NCI-H1436 treated with DMSO at 0.1 percent for 48 hours (cell line): ENCODE results near the gene MTERF1.
"Not testable (repeated sequence)": the region's sequence is repeated elsewhere in the genome, so short reads cannot be mapped to it uniquely, and the experiment has no call there.

Experiments
- DNase-seq: peaks from one replicate; lab custom pipeline; 2025; lab: John Stamatoyannopoulos, UW

Gene MTERF1, protein sequence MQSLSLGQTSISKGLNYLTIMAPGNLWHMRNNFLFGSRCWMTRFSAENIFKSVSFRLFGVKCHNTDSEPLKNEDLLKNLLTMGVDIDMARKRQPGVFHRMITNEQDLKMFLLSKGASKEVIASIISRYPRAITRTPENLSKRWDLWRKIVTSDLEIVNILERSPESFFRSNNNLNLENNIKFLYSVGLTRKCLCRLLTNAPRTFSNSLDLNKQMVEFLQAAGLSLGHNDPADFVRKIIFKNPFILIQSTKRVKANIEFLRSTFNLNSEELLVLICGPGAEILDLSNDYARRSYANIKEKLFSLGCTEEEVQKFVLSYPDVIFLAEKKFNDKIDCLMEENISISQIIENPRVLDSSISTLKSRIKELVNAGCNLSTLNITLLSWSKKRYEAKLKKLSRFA

GRCh38 chr7:91880413-91881241 lies at the start of gene MTERF1:
Gene MTERF1, minus strand, starts transcription at chr7:91880702. Its CDS starts 619 bp downstream, at chr7:91880083.
- DNase-seq: peak; percentile 72

- no peak for DNase-seq
Measured at GRCh38 chr7:91929463-91929862, 49.0 kb upstream of the MTERF1 start.

- no peak for DNase-seq
Measured at GRCh38 chr7:91927912-91928311, 47.4 kb upstream of the MTERF1 start.

DNA sequence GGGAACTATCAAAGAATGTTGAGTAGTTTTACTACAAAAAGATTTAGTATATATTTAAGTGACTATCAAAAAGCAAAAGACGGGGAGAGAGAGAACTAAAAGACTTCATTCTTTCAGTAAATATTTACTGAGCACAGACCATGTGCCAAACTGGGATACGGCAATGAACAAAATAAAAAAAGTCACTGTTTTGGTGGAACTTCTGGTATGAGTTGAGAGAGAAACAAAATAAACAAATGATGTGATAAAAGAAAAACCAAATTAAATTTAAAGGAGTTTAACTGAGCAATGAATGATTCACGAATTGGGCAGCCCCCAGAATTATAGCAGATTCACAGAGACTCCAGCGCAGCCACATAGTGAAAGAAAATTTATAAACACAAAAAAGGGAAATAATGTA lies 42.4 kb upstream of the MTERF1 start:
- no peak for DNase-seq

GRCh38 chr7:91918356-91918755 lies 37.9 kb upstream of the MTERF1 start:
- DNase-seq: no peak

- no peak for DNase-seq
Measured at GRCh38 chr7:91916051-91916440, 35.5 kb upstream of the MTERF1 start.

DNA sequence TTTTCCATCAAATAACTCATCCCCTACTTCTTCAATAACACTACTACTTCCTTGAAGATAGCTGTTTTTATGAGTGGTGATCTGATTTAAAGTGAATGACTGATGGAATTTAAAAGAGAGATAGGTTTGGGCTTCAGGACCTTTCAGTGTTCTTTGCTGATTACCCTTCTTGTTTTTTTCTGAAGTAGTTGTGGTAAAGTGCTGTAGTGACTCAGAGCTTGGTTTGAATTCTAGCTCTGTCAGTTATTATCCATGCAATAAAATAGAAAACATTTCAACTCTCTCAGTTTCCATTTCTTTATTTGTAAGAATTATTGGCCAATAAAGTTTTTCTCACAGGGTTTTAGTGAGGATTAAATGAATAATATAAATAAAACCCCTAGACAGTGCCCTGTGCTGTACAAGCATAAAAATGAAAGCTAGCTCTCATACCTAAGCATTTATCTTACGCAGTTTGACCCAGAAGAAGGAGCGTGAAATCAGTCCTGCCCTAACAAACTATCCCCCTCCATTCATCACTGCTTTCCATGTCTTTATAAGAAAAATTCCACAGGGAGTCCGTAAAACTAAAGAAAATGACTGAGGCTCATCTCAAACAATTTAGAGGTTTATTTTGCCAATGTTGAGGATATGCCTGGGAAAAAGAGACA lies 35.0 kb upstream of the MTERF1 start:
- DNase-seq: no peak

- DNase-seq: no peak
Measured at GRCh38 chr7:91913612-91914011, 33.1 kb upstream of the MTERF1 start.

DNA sequence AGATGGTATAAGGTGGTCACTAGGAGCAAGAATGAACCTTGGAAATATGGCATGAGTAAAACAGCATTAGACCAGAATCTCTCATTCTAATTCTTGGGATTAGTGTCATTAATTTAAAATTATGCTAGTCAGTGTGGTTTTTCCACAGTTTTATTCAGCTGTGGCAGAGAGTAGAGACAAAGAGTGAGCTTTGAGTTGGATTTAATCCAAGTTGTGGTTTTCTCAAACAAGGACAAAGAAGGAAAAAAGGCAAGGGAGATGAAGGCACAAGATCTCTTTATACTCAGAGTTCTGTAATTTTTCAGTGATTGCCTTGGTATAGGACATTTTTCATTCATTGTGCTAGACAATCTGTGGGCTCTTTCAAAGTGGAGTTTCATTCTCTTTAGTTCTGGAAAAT lies 32.0 kb upstream of the MTERF1 start:
- DNase-seq: no peak

- DNase-seq: no peak
Measured at GRCh38 chr7:91911121-91911520, 30.6 kb upstream of the MTERF1 start.

- DNase-seq: no peak
Measured at GRCh38 chr7:91910171-91910570, 29.7 kb upstream of the MTERF1 start.

- DNase-seq: no peak
Measured at GRCh38 chr7:91899563-91899962, 19.1 kb upstream of the MTERF1 start.

GRCh38 chr7:91898240-91898992 lies 17.9 kb upstream of the MTERF1 start:
- no peak for DNase-seq

DNA sequence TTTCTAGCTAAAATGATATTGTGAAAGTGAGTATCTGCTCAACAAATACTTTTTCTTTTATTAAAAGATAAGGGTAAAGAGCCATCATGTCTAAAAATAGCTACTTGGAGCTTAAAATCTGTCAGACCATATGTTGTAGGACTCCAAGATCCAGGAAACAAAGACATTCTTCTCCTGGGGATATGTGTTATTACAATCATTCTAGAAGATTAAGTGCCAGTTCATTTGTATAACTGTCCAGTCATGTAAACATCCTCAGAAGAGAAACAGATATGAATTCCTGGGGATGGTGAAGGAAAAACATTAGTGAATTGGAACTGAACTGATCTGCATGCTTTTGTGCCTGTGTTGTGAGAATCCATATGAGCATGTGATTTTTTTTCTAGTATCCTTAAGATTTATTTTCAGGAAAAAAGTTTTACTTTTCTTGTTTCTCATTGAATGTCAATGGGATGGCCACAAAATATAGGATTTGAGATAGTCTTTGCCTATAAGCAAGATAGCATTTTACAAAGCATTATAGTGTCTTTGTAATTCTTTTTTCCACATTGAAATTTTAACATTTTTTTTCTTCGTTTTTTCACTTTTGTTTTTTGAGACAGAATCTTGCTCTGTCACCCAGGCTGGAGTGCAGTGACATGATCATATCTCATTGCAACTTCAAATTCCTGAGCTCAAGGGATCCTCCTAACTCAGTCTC lies 14.4 kb upstream of the MTERF1 start:
- DNase-seq: no peak

DNA sequence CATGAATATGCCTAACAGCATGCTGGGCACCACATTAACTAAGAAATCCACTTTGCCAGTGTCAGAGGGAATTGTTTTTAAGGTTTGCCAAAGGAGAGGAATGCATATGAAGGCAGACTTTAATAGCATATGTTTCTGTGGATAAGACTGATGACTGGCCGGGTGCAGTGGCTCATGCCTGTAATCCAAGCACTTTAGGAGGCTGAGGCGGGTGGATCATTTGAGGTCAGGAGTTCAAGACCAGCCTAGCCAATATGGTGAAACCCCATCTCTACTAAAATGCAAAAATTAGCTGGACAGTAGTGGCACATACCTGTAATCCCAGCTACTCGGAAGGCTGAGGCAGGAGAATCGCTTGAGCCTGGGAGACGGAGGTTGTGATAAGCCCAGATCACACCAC lies 13.2 kb upstream of the MTERF1 start:
- not testable (repeated sequence) for DNase-seq

- DNase-seq: no peak
Measured at GRCh38 chr7:91892821-91893340, 12.4 kb upstream of the MTERF1 start.

- DNase-seq: no peak
Measured at GRCh38 chr7:91892099-91892705, 11.7 kb upstream of the MTERF1 start.

DNA sequence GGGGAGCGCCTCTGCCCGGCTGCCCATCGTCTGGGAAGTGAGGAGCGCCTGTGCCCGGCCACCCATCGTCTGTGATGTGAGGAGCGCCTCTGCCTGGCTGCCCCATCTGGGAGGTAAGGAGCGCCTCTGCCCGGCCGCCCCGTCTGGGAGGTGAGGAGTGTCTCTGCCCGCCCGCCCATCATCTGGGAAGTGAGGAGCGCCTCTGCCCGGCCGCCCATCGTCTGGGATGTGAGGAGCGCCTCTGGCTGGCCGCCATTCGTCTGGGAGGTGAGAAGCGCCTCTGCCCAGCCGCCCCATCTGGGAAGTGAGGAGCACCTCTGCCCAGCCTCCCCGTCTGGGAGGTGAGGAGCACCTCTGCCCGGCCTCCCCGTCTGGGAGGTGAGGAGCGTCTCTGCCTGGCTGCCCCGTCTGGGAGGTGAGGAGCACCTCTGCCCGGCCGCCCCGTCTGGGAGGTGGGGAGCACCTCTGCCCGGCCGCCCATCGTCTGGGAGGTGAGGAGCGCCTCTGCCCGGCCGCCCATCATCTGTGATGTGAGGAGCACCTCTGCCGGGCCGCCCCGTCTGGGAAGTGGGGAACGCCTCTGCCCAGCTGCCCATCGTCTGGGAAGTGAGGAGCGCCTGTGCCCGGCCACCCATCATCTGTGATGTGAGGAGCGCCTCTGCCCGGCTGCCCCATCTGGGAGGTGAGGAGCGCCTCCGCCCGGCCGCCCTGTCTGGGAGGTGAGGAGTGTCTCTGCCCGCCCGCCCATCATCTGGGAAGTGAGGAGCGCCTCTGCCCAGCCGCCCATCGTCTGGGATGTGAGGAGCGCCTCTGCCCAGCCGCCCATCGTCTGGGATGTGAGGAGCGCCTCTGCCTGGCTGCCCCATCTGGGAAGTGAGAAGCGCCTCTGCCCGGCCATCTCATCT lies 8.0 kb upstream of the MTERF1 start:
- DNase-seq: not testable (repeated sequence)
